HEK293 (cell line): ENCODE data around the gene ITGA3.

Experiments used
- CTCF ChIA-PET: fragments of 350-600 bp; formaldehyde crosslinking; extraction: SDS; loops from one replicate; lab custom pipeline; 2021; ENCODE audit warnings: antibody characterized with exemption; lab: Yijun Ruan, JAX
- POLR2A ChIA-PET: fragments of 300-600 bp; formaldehyde crosslinking; extraction: SDS; loops from one replicate; lab custom pipeline; 2020; ENCODE audit warnings: antibody characterized with exemption, inconsistent platforms; lab: Yijun Ruan, JAX
- H3K27ac ChIP-seq: fragments of 200-500 bp; sonication (Bioruptor generic); 2 replicates; pipeline ENCODE4 v1.5.1; 2014; ENCODE audit warnings: low read depth, low read length, control low read depth, inconsistent platforms; ENCODE audit errors: extremely low read depth
- H3K36me3 ChIP-seq, 2 experiments: fragments of 200-500 bp in 1 of 2; sonication (Bioruptor generic) in 1 of 2; 1 replicate in 1 of 2; 2 replicates in 1 of 2; pipeline ENCODE4 v1.5.1; 2014 to 2017; ENCODE audit warnings: inconsistent platforms in 2 of 2, low read length in 2 of 2; ENCODE audit not compliant: control insufficient read depth in 2 of 2, insufficient read depth in 1 of 2
- H3K4me1 ChIP-seq: fragments of 200-500 bp; sonication (Bioruptor generic); 2 replicates; pipeline ENCODE4 v1.5.1; 2014; ENCODE audit warnings: mild to moderate bottlenecking, low read length, inconsistent platforms; ENCODE audit not compliant: control insufficient read depth, insufficient read depth
- H3K4me3 ChIP-seq: 2 replicates; pipeline ENCODE4 v1.5.1; 2011; ENCODE audit warnings: low read depth, mild to moderate bottlenecking, control low read depth, low read length, moderate library complexity
- H3K9me3 ChIP-seq: fragments of 200-500 bp; sonication (Bioruptor generic); 2 replicates; pipeline ENCODE4 v1.5.1; 2014; ENCODE audit warnings: low read depth, low read length, inconsistent platforms; ENCODE audit not compliant: control insufficient read depth, insufficient read depth
- GLIS2 ChIP-seq: fragments of 450-650 bp; formaldehyde crosslinking; IDR thresholded peaks from 2 replicates; pipeline ENCODE4 v1.5.1; 2016; ENCODE audit warnings: missing biosample characterization, missing genetic modification characterization
- MZF1 ChIP-seq: fragments of 450-650 bp; formaldehyde crosslinking; IDR thresholded peaks from 2 replicates; pipeline ENCODE4 v1.5.1; 2017; ENCODE audit warnings: missing biosample characterization, missing genetic modification characterization, borderline replicate concordance
- SP3 ChIP-seq: fragments of 450-650 bp; formaldehyde crosslinking; IDR thresholded peaks from 2 replicates; pipeline ENCODE4 v1.5.1; 2016; ENCODE audit warnings: missing biosample characterization, missing genetic modification characterization
- ZBTB20 ChIP-seq: fragments of 450-650 bp; formaldehyde crosslinking; IDR thresholded peaks from 2 replicates; pipeline ENCODE4 v1.5.1; 2016; ENCODE audit warnings: missing biosample characterization, missing genetic modification characterization
- ZEB2 ChIP-seq: fragments of 450-650 bp; formaldehyde crosslinking; IDR thresholded peaks from 2 replicates; pipeline ENCODE4 v1.5.1; 2016; ENCODE audit warnings: missing biosample characterization, missing genetic modification characterization
- ZFHX2 ChIP-seq: fragments of 450-650 bp; formaldehyde crosslinking; conservative IDR thresholded peaks from 2 replicates; pipeline ENCODE4 v1.5.1; 2016; ENCODE audit warnings: missing biosample characterization, missing genetic modification characterization
- ZFP69B ChIP-seq: fragments of 450-650 bp; formaldehyde crosslinking; IDR thresholded peaks from 2 replicates; pipeline ENCODE4 v1.5.1; 2016; ENCODE audit warnings: missing biosample characterization, missing genetic modification characterization
- ZIC2 ChIP-seq: fragments of 450-650 bp; formaldehyde crosslinking; IDR thresholded peaks from 2 replicates; pipeline ENCODE4 v1.5.1; 2016; ENCODE audit warnings: missing biosample characterization, missing genetic modification characterization
- ZNF18 ChIP-seq: fragments of 450-650 bp; formaldehyde crosslinking; IDR thresholded peaks from 2 replicates; pipeline ENCODE4 v1.5.1; 2016; ENCODE audit warnings: missing biosample characterization, missing genetic modification characterization
- ZNF274 ChIP-seq, 2 experiments: fragments of 200-500 bp in 1 of 2; fragments of 450-650 bp in 1 of 2; sonication (Bioruptor generic) in 1 of 2; formaldehyde crosslinking in 1 of 2; IDR thresholded peaks; 2 replicates each; pipeline versions ENCODE4 v1.5.1 to v1.6.1; 2014 to 2016; ENCODE audit warnings: borderline replicate concordance in 1 of 2, inconsistent platforms in 1 of 2, low read length in 1 of 2, missing biosample characterization in 1 of 2, missing genetic modification characterization in 1 of 2
- ZNF280D ChIP-seq: fragments of 450-650 bp; formaldehyde crosslinking; IDR thresholded peaks from 2 replicates; pipeline ENCODE4 v1.5.1; 2016; ENCODE audit warnings: missing biosample characterization, missing genetic modification characterization
- ZNF335 ChIP-seq: fragments of 450-650 bp; formaldehyde crosslinking; conservative IDR thresholded peaks from 2 replicates; pipeline ENCODE4 v1.5.1; 2016; ENCODE audit warnings: missing biosample characterization, missing genetic modification characterization
- ZNF423 ChIP-seq: fragments of 450-650 bp; formaldehyde crosslinking; IDR thresholded peaks from 2 replicates; pipeline ENCODE4 v1.5.1; 2016; ENCODE audit warnings: missing biosample characterization, missing genetic modification characterization
- ZNF501 ChIP-seq: fragments of 450-650 bp; formaldehyde crosslinking; IDR thresholded peaks from 2 replicates; pipeline ENCODE4 v1.5.1; 2016; ENCODE audit warnings: missing biosample characterization, missing genetic modification characterization
- ZNF544 ChIP-seq: fragments of 450-650 bp; formaldehyde crosslinking; IDR thresholded peaks from 2 replicates; pipeline ENCODE4 v1.5.0; 2017; ENCODE audit warnings: missing biosample characterization, missing genetic modification characterization
- ZNF600 ChIP-seq: fragments of 450-650 bp; formaldehyde crosslinking; IDR thresholded peaks from 2 replicates; pipeline ENCODE4 v1.5.1; 2016; ENCODE audit warnings: missing biosample characterization, missing genetic modification characterization
- ZNF629 ChIP-seq: fragments of 450-650 bp; formaldehyde crosslinking; IDR thresholded peaks from 2 replicates; pipeline ENCODE4 v1.5.1; 2017; ENCODE audit warnings: missing biosample characterization, missing genetic modification characterization
- ZNF692 ChIP-seq: fragments of 450-650 bp; formaldehyde crosslinking; IDR thresholded peaks from 2 replicates; pipeline ENCODE4 v1.5.1; 2016; ENCODE audit warnings: missing biosample characterization, missing genetic modification characterization

Gene ITGA3

GRCh38 chr17:50128441-50129352 lies 72.8 kb downstream of the ITGA3 start (continued):
- TF ChIP-seq ZNF692 (tag by site-specific recombination) = no peak
- TF ChIP-seq ZFP69B (tag by site-specific recombination) = no peak

GRCh38 chr17:50129353-50129727 lies 73.4 kb downstream of the ITGA3 start:
- ChIA-PET POLR2A (interaction anchor here (1.5 to 1.7 kb wide), 2 partner anchors 10 to 22 kb away, joined by 6 to 7 read pairs; no protein-coding TSS in a partner anchor), CTCF (interaction anchor here (0.7 to 2.0 kb wide), 4 partner anchors 10 to 33 kb away, joined by 4 to 23 read pairs (median 6); no protein-coding TSS in a partner anchor)
- TF ChIP-seq ZNF544 (tag by site-specific recombination) = no peak
- TF ChIP-seq ZIC2 = peak; percentile 72
- no peak for TF ChIP-seq MZF1
- no peak for TF ChIP-seq ZNF501 (tag by site-specific recombination)
- no peak for TF ChIP-seq ZNF274 (IDR thresholded peaks at IDR 0.05; ENCODE audit: low read length)
- no peak for TF ChIP-seq ZNF274 (tag by site-specific recombination; IDR thresholded peaks at IDR 0.05; ENCODE audit: borderline replicate concordance)
- TF ChIP-seq ZNF600 (tag by site-specific recombination) = no peak
- no peak for TF ChIP-seq ZNF18 (tag by site-specific recombination)
- TF ChIP-seq GLIS2 (tag by site-specific recombination) = peak; percentile 65
- TF ChIP-seq ZNF280D (tag by site-specific recombination) = no peak
- TF ChIP-seq ZBTB20 (tag by site-specific recombination) = peak; percentile 15; the same call in 1 of the 2 replicates
- no peak for TF ChIP-seq ZEB2 (tag by site-specific recombination)
- TF ChIP-seq ZNF335 = peak; percentile 25
- peak; percentile 8; the same call in 1 of the 2 replicates for TF ChIP-seq SP3 (tag by site-specific recombination)
- no peak for TF ChIP-seq ZNF629 (tag by site-specific recombination)
- TF ChIP-seq ZNF423 (tag by site-specific recombination) = peak; percentile 56
- no peak for TF ChIP-seq ZFHX2 (tag by site-specific recombination)
- H3K27ac ChIP-seq = no peak overlapping the region
- no peaks in the 10 kb centered on the region for H3K9me3 ChIP-seq
- peaks cover 0 to 13% of the 10 kb centered on the region in 2 experiments; a peak in 1 of 3 replicates for H3K36me3 ChIP-seq
- H3K4me3 ChIP-seq = peak overlapping the region; percentile 35
- H3K4me1 ChIP-seq = no peaks in the 10 kb centered on the region; the same call in 1 of the 2 replicates
